GM21367 (cell line): ENCODE measurements around the gene GNAZ.

Source experiments
- ATAC-seq: cut with Tn5 transposase; IDR thresholded peaks from one replicate; pipeline ENCODE4 v1.9.1; 2021; ENCODE audit not compliant: unreplicated experiment

The GNAZ gene

DNA sequence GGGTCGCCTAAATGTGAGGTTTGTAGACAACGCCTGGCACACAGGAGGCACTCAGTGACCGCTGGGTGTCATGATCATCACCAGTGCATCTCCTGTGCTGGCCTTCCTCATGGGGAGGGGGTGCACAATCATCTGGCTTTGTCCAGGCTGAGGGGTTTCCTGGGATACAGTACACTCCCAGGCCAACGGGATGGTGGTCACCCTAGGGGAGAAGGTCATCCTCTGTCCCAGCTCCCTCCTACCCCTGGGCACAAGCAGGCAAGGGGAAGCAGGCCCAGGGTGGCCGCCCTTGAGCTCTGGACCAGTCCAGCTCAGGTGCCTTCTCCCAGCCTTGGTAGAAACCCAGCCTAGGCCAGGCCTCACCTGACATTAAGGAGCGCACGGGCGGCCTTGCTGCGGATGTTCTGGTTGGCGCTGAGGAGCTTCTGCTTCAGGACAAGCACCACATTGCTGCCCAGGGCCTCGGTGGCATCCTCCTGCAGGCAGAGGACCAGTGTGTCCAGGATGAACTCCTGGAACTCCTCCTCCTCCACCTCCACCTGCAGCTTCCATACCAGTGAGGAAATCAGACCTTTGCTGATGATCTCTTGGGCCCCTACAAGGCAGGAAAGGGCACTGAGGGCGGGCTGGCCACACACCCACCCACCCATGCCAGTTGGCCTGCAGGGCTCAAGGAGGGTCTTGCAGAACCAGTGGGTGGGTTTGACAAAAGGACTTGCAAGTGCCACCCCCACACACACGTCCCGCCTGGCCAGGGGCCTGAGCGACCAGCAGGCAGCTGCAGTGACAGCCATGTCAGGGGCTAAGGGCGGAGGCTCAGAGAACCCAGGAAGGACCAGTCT lies 6.6 kb upstream of the GNAZ start:
- ATAC-seq: no peak

DNA sequence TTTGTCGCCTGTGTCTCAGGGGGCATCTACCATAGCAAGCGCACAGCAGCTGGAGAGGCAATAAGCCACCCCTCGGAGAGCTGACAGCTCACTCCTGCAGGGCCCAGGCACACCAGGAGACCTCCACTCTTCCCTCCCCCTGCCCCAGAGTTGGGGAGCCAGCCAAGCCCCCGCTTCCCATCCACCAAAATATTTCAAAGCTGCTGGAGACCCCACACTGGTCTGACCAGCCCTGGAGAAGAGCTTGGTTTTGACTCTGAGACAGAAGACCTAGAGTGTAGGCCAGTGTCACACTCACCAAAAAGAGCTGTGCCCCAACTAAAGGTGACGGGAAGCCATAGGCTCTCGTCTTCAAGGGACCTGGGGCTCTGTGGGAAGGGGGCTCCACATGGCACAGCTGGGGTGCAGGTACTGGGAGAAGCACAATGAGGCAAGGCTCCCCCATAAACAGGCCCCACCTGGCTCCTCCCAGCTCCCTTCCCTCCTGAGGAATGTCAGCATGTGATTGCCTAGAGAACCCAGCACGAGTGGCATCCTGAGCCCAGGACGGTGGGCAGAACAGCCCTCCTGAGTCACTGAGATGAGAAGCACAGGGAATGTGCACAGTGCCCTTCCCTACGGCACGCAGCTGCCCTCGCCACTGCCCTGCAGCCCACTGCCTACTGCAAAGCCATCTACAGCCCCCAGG lies 5.8 kb upstream of the GNAZ start:
- ATAC-seq: no peak

DNA sequence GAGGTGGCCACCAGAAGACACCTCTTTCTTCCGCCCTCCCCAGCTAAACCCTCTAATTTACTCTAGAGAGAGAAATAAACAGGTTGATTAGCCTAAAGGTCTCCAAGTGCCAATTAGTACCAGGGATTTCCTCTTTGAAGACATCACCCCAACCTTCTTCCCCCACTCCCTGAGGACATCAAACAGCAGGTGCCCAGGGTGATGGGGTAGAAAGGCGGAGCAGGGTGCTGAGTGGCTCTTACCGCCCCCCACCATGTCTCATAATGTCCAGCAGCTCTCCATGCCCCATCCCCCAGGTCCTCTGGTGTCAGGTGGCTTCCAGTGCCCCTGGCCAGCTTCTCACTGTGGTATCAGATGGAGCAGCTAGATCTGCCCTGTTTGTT lies 5.3 kb upstream of the GNAZ start:
- no peak for ATAC-seq

DNA sequence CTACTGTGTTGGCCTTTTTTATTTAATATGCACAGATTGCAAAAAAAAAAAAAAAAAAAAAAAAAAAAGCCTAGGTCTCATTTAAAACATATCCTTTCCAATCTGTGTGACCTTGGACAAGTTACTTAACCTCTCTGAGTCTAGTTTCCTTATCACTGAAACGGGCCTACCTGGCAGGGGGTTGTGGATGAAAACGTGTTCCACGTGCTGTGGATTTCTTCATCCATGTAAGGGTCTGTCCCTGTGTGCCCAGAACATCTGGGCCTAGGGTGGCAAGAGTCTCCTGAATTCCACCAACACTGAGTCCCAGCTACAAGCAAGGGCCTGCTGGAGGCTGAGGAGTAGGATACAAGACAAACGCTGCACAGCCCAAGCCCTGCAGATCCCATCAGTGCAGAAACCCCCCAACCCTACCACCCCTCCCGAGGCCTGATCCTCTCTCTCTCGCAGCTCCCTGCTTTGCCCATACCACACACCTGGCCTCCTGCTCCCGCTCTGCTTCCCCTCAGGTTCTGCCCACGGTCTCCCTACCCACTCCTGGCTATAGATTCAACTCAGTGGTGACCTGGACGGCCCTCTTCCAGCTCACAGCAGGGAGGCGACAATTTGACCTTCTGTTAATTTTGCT lies 4.7 kb upstream of the GNAZ start:
- ATAC-seq: no peak

DNA sequence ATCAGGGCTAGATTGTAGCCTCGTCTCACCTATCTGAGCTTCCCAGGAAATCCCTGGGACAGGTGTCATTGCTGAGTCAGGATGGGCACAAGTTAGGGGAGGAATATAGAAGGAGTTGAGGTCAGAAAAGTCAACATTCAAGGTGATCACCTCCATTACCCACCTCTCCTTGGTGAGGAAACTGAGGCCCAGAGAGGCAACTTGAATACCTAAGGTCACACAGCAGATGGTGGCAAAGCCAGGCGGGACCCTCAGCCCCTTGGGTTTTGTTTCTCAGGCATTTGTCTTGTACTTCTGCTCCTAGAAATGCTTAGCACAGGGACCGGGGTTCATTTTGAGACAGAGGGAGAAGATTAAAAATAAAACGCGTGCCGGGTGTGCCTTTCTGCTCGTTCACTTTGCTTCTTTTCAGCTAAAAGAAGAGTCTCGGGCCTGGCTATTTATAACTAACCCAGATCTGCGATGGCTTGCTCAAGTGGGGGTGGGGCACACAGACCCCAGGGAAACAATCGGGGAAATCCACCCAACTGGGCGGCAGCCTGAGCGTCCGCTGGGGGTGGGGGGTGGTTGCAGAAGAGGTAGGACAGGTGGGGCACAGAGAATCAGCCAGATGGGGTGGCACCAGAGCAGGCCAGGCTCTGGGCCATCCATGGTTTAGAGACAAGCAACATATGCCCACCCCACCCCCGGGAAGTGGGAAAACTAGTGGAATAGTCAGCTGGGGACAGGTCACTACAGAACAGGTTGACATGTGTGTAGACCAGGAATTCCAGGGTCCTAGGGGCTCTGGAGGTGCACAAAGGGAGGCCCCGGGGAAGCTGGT lies 3.9 kb upstream of the GNAZ start:
- ATAC-seq: no peak

DNA sequence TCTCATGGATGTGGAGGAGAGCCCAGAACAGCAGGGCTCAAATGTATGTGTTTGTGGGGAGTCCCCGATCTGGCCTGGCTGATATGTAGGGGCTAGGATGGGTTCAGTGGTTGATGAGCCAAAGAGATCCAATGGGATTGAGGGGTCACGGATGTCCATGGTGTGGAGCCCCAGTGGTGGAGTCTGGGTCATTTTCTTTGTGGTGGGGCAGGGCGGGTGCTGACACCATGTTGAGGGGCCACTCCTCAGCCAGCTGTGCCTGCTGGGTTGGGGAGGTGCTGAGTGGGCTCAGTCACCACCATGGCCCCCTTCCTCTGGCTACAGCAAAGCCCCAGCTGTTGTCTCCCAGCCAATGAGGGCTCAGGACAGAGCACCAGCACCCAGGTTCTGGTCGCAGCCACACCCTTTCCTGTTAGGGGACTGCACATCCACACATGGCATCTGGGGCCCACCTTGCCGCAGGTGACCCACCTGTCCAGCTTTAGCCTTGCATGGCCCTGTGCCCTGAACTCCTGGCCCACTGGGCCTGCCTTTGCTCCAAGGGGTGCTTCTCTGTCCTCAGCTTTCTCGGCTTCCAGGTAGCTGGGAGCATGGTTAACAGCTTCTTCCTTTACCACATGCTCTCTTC lies 3.2 kb upstream of the GNAZ start:
- ATAC-seq: no peak

DNA sequence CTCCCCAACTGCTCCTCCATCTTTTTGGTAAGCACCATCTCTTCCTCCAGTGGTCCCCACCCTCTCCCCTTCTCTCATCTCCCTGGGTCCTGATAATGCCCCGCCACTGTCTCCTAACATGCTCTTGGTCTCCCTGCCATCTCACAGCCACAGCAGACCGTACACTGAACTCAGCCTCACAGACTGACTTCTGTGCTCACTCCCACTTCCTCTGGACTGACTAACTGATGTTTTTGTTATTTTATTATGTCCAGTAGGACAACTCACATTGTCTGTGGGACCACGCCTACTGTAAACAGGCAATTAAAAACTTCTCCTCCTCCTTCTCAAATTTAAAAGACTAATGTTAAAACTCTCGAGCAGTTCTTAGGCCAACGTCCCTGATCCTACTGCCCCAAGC lies 2.6 kb upstream of the GNAZ start:
- no peak for ATAC-seq

DNA sequence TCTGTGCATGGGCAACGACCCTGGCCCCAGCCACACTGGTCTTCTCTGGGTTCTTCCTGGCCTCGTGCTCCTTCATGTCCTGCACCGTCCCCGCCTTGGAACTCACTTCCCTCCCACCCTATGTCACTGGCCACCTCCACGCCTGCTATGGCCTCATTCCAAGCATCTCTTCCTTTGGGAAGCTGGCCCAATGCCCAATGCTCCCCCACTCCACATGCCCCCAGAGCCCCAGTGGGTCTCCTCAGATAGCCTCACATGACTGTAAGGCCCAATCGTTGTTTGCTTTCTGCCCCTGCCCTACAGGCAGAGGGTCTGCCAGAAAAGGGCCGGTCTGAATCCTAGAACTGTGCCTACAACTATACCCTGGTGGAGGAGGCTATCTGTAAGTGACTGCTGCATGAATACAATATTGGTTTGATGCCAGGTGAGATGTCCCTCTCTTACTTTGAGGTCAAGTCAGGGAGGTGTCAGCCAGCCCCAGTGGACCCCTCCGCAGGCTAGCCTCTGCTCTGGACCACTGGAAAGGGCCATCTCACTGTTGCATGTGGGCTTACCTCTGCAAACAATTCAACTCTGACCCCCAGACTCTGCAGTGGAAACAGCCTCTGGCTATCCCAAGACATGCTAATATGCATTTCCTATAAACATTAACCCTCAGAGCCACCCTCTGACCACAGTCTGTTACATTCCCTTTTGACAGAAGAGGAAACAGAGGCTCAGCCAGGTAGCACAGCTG lies 2.1 kb upstream of the GNAZ start:
- ATAC-seq: no peak

DNA sequence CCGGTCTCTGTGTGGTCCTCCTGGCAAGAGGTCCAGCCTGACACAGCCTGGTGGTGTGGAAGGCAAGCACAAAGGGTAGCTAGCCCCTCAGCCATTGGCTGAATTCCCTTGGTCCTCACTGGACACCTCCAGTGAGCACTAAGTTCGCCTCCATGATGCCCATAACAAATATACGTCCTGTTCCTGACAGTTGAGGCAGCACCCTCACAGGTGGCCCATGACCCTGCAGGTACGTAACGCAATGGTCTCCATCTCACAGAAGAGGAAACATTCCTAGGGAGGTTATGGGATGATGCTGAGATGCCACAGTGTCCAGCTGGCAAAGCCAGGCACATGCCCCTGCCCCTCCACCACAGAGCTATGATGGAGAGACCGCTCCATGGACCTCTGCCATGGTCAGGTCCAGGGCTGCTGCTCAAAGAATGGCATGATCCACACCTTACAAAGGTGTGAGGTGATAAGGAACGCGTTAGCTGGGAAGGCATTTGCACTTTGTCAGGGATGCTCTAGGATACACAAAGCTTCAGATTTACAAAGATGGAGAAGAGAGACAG lies 1.4 kb upstream of the GNAZ start:
- ATAC-seq: no peak

DNA sequence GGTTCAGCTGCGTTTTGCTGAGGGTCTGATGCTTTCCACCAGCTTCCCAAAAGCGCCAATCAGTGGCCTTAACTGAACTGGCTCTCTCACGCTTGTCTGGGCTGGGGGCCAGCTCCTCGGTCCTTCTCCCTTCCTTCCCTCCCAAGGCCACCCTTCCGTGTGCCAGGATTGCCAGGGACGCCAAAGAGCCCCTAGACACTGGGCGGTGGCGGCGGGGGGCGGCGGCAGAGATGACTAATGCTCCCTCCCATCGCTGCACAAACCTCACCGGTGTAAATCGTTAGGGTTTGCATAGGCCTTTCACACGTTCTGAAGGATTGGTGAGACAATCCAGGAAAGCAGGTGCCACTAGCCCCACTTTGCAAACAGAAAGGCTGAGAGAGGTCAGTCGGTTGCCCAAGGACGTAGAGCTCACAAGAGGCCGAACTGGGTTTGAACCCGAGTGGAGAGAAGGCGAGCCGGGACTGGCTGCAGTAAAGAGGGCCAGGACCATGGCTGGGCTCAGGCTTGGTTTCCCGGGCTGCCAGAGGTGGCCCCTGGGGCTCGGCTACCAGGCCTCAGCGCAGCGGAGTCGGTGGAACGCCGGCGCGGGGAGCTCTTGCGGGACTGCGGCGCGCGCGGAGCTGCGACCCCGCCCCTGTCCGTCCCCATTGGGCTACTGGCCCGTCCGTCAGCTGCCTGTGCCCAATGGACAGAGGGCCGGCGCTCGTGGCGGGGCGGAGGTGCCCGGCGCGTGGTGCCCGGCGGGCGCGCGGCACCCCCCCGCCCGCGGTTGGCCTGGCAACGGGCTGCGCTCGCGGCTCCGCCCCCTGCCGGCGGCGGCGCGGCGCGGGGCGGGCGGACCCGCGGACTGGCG lies 589 bp upstream of the GNAZ start:
- ATAC-seq: peak; percentile 61

DNA sequence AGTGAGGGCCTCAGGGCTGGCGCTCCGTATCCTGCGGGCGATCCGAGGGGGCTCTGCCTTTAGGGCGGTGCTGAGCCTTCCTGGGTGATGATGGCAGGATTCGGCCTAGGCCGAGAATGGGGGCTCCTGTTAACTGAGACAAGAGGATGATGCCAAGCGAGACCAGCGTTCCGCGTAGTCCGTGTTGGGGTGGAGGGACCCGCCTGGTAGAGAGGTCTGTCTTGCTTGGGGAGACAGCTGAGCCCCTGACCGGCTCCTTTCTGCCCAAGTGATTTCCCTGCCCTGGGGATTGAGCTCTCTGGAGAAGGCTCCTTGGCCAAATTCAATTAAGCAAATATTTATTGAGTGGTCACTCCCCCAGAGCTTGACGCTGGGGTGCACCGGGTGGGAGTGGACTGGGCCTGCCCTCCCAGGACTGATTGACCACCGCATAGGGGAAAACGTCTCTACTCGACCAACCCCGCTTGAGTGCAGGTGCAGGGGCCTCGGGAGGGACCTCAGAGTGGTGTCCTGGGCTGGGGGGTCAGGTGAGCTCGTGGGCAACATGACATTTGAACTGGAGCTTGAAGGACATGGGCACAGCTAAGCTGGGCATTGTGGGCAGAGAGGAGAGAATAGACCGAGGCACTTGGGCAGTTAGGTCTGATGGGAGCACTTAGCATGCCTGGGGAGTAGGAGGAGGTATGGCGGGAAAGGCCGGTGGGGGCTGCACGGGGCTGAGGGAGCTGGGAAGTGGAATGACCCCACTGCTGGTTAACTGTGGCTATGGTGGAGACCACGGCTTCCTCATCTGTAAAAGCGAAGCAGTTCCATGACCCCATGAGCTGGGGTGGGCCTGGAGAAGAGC lies 1.1 kb downstream of the GNAZ start:
- ATAC-seq: no peak

DNA sequence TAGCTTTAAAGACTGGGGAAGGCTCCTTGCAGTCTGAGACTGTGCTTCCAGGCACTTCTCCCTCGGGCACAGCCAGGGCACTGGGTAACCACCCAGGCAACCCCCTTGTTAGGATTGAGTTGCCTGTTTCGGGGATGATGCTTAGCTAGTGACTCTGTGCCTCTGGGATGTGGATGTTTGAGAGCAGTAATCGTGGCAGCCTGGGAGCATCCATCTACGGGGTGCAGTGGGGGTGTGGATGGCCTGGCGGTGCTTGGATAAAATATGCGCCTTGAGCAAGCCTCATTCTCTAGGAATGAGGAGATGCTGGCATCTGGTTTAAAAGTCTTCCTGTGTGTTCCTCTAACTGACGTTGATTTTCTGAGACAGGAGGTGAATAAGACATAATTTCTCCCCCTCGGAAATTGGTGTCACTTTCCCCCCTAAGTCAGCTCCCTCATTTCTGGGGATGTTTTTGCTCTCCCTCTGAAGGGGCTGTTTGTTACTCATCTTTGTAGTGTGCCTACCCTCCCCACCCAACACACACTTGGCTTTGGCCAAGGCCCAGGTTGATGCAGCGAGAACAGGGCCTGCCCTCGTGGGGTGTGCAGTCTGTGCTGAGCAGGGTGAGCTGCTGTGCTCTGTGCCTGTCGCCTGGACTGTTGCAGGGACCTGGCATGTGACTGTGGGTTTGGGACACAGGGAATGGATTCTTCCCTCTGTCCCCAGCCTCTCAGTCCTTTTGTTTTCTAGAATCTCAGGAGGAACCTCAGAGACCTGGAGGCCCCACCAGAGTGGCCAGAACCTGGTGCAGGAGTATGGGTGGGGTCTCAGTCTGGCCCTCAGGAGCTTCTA lies 2.0 kb downstream of the GNAZ start:
- no peak for ATAC-seq

DNA sequence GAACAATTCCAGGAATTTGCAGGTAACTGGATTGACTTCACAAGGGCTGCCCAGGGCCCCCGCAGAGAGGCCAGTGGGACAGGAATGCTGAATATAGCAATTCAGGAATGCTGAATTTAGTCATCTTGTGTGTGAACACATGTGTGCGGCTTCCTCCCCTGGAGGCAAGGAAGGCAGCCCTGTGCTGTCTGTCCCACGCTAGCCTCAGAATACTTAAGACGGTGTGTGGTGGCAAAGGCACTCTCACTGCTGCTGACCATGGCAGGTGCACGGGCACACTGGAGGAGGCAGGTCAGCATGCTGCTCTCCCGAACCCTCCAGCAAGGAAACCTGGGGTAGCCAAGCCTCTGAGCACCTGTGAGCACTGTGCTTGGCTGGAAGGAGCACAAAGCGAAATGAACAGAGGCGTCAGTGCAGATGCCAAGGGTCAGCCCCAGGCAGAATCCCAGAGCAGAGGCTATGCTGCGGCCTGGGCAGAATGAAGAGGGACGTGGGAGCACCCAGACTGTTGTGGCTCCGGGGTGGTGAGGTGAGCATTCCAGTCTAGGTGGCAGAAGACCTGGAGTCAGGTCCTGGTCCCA lies 2.7 kb downstream of the GNAZ start:
- no peak for ATAC-seq

DNA sequence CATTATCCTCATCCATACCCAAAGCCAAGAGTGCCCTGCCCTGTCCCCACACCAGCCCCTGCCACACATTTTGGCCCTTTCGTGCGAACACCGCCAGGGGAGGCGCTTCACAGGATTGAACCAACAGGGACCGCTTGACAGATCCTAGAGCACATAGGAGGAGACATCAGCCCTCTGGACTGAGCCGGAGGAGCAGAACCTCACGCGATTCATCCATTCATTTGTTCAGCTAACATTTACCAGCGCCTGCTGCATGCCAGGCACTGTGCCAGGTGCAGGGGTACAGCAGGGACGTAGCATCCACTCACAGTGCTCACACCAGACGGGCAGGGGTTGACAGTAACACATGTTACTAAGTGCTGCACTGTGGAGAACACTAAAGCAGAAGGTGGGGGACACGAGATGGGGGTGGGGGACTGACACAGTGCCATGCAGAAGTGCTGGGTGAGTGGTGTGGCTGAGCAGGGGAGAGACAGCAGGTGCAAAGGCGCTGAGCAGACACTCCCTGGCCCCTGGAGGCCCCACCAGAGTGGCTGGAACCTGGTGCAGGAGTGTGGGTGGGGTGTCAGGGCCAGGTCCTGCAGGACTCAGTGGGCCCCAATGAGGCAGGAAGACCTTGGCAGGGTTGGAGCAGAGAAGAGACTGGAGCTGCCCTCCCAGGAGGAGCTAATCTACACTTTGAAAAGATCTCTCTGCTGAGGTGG lies 3.4 kb downstream of the GNAZ start:
- ATAC-seq: no peak

DNA sequence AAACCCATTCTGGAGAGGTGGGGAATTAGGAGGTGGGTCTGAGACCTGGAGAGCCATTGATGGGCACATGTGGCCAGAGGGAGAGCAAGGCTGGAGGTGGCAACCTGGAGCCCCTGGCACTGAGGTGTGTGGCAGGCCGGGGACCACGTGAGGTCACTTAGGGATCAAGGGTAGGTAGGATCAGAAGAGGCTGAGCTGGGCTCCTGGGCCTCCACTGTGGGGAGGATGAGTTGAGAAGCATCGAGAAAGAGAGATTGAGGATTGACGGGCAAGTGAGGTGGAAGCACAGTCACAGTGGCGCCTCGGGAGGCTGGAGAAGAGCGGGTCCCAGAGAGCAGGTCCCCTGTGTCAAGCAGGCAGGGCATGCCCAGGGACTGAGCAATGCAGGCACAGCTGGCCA lies 4.1 kb downstream of the GNAZ start:
- no peak for ATAC-seq

DNA sequence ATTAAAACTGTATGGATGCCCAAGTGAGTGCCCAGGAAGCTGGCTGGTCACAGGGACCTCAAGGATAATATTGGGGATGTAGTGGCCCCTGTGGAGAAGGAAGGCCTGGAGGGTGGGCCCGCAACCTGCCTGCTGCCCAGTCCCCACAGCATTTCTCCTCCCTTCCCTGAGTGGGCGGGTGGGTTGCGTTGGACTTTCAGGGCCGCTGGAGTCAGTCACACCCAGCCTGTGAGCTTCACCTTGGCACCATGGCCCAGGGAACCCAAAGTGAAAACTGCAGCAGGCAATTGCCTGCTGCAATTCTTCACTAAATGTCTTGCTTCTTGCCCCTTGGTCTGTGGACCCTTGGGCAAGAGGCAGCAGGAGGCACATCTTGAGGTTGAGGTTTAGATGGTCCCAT lies 4.7 kb downstream of the GNAZ start:
- no peak for ATAC-seq
